ENCODE measurements around the gene KIRREL1.

GRCh38 chr1:158117854-158118704, 124.6 kb downstream of the KIRREL1 start:
- TF ChIP-seq FOXP2 (optimal IDR thresholded peaks at IDR 0.05; ENCODE audit: borderline replicate concordance, extremely low read depth, extremely low read length, insufficient read depth) (no peak), POLR2AphosphoS5 (IDR thresholded peaks at IDR 0.05; ENCODE audit: low read depth, low read length) (no peak), TAF1 (IDR thresholded peaks at IDR 0.05; ENCODE audit: borderline replicate concordance, insufficient read depth, low read length) (no peak), REST (IDR thresholded peaks at IDR 0.05; ENCODE audit: insufficient read depth in 1 of 2, low read depth in 2 of 2, low read length in 2 of 2) (no peak)
